Prostate gland (tissue), 2 donors: ENCODE results near the gene SPON1. TPM values are rescaled to one million over a fixed set of nuclear protein-coding genes. Genes with fewer than 3 reads are reported as not detected.
"Not testable (repeated sequence)": the region's sequence is repeated elsewhere in the genome, so short reads cannot be mapped to it uniquely, and the experiment has no call there.

Source experiments
- DNase-seq: peaks from one replicate; pipeline ENCODE4 v3.0.0-alpha.2; 2019; ENCODE audit warnings: low spot score
- H3K27ac ChIP-seq, 2 donors: fragments of 200-600 bp; sonication (generic); 2 replicates each; pipeline ENCODE4 v1.5.1; 2017 to 2019
- H3K27me3 ChIP-seq: fragments of 200-600 bp; sonication (generic); replicated peaks from 2 replicates; pipeline ENCODE4 v1.5.1; 2019; ENCODE audit not compliant: insufficient read depth
- H3K36me3 ChIP-seq, 2 donors: fragments of 200-600 bp; sonication (generic); 1 replicate in 1 of 2; 2 replicates in 1 of 2; pipeline versions ENCODE4 v1.5.1 to v1.8.1; 2017 to 2019
- H3K4me1 ChIP-seq: fragments of 200-600 bp; sonication (generic); replicated peaks from 2 replicates; pipeline ENCODE4 v1.5.1; 2019
- H3K4me3 ChIP-seq, 2 donors: fragments of 200-600 bp; sonication (generic); 2 replicates each; pipeline ENCODE4 v1.5.1; 2017 to 2019
- H3K9me3 ChIP-seq: fragments of 200-600 bp; sonication (generic); 2 replicates; pipeline ENCODE4 v1.5.1; 2017
- POLR2A ChIP-seq: fragments of 450-650 bp; IDR thresholded peaks from one replicate; pipeline ENCODE4 v1.6.1; 2016; ENCODE audit warnings: antibody characterized with exemption, mild to moderate bottlenecking
- POLR2AphosphoS5 ChIP-seq: sonication (generic); formaldehyde crosslinking; IDR thresholded peaks from one replicate; pipeline ENCODE4 v1.6.1; 2017; ENCODE audit warnings: antibody characterized with exemption
- WGBS: methylation state at CpG from one replicate; pipeline ENCODE4 v1.1.5; 2018; 5-methylcytosine and 5-hydroxymethylcytosine counted together
- intact Hi-C: fragments of 100-400 bp; cut with DNase I; formaldehyde crosslinking; loops from one replicate; pipeline ENCODE4 v1.14.2; 2022
- total RNA-seq, 2 donors: library from RNA; depleted of rRNA; stranded (reverse); fragments of >200 nt; gene quantifications; one replicate each; pipeline ENCODE4 v1.1.0, GENCODE V29; 2016
- TF ChIP-seq, protein P1 (sequence below), 4 experiments: fragments of 200-600 bp in 2 of 4; fragments of 450-650 bp in 2 of 4; sonication (generic) in 2 of 4; IDR thresholded peaks; 1 replicate in 3 of 4; 2 replicates in 1 of 4; pipeline ENCODE4 v1.5.1; 2016 to 2019; ENCODE audit warnings: antibody characterized with exemption in 4 of 4, mild to moderate bottlenecking in 2 of 4, moderate library complexity in 2 of 4

SPON1 gene
- total RNA-seq, 2 donors from 2014 or later: 13.7 to 28.2 TPM

GRCh38 chr11:13972944-13973343 is 10.4 kb downstream of the SPON1 start:
- WGBS: 90% methylated on average over 3 of the region's 3 CpGs
- Histone ChIP-seq H3K4me1 (no peaks in the 10 kb centered on the region), H3K36me3 (no peaks in the 10 kb centered on the region), H3K27ac (no peak overlapping the region), H3K9me3 (no peaks in the 10 kb centered on the region), H3K4me3 (no peak overlapping the region), H3K27me3 (no peaks in the 10 kb centered on the region)
- TF ChIP-seq POLR2AphosphoS5 (no peak), POLR2A (no peak)
- TF ChIP-seq, protein P1, sequence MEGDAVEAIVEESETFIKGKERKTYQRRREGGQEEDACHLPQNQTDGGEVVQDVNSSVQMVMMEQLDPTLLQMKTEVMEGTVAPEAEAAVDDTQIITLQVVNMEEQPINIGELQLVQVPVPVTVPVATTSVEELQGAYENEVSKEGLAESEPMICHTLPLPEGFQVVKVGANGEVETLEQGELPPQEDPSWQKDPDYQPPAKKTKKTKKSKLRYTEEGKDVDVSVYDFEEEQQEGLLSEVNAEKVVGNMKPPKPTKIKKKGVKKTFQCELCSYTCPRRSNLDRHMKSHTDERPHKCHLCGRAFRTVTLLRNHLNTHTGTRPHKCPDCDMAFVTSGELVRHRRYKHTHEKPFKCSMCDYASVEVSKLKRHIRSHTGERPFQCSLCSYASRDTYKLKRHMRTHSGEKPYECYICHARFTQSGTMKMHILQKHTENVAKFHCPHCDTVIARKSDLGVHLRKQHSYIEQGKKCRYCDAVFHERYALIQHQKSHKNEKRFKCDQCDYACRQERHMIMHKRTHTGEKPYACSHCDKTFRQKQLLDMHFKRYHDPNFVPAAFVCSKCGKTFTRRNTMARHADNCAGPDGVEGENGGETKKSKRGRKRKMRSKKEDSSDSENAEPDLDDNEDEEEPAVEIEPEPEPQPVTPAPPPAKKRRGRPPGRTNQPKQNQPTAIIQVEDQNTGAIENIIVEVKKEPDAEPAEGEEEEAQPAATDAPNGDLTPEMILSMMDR (IDR thresholded peaks at IDR 0.05): no peak
- no peak for DNase-seq
- intact Hi-C loops: loop anchor here (5.0 to 10.0 kb wide), 2 partner anchors 59 to 482 kb away; no protein-coding TSS in a partner anchor

DNA sequence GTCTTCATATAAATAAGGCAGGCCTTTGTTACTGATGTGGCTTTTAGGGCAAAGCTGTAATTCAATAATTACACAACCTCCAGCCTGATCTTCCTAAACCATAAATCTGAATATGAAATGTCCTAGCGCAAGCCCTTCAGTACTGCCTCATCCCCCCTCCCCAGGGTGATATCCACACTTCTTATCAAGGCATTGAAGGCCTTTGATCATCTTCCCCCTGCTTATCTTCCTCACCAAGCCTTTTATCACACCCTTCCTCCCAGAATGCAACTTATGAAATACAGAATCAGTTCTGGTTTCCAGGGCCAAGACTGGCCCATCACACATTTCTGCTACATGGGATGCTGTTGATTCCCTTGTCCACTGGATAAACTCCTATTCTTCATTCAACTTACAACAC is 12.1 kb downstream of the SPON1 start:
- 95% methylated on average over 1 of the region's 1 CpG for WGBS
- intact Hi-C loops: loop anchor here (5.0 to 10.0 kb wide), 2 partner anchors 58 to 480 kb away; no protein-coding TSS in a partner anchor

DNA sequence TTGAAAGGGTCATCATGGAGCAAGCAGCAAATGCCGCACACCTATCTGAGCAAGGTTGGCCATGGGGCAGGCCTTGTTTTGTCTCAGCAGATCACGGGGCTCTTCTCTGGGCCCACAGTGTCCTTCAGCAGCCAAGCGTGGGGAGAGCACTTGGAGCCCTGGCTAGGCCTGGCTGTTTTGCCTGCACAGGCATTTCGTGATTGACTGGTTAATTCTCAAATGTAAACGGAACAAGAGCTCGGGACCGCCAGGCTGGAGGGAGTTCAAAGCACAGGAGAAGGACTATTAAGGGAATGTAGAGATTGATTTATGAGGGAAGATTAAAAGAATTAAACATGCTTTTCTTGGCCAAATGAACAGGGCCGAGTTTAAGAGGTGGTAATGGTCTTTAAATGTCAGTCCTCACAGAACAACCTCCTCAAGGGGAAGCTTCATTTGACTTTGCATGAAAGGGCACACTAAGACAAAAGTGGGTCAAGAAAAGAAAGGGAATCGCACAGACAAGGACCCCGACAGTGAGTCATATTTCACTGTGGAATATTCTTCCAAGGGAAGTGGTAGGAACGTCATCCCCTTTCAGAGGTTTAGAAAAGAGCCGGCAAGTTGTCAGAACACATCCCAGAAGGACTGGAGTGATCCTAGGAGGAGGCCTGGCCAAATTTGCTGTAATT is 20.7 kb downstream of the SPON1 start:
- H3K27me3 ChIP-seq: peaks cover 2% of the 10 kb centered on the region
- peak overlapping the region; percentile 31 to 51 for H3K27ac ChIP-seq
- H3K4me3 ChIP-seq: no peak overlapping the region
- no peaks in the 10 kb centered on the region for H3K4me1 ChIP-seq
- TF ChIP-seq POLR2AphosphoS5 (peak; percentile 79), POLR2A (no peak)
- H3K36me3 ChIP-seq: no peaks in the 10 kb centered on the region
- intact Hi-C loops: no loop called here
- WGBS: 18% methylated on average over 12 of the region's 12 CpGs
- H3K9me3 ChIP-seq: no peaks in the 10 kb centered on the region
- peak; percentile 78 for DNase-seq

More for the DNA sequence above, 12.1 kb downstream of the SPON1 start:
- Histone ChIP-seq H3K27me3 (peaks cover 2% of the 10 kb centered on the region), H3K36me3 (no peaks in the 10 kb centered on the region), H3K27ac (no peak overlapping the region), H3K9me3 (no peaks in the 10 kb centered on the region), H3K4me3 (no peak overlapping the region), H3K4me1 (no peaks in the 10 kb centered on the region)
- no peak for DNase-seq
- no peak for TF ChIP-seq POLR2AphosphoS5
- no peak for TF ChIP-seq POLR2A
- TF ChIP-seq, protein P1 (IDR thresholded peaks at IDR 0.05): no peak

DNA sequence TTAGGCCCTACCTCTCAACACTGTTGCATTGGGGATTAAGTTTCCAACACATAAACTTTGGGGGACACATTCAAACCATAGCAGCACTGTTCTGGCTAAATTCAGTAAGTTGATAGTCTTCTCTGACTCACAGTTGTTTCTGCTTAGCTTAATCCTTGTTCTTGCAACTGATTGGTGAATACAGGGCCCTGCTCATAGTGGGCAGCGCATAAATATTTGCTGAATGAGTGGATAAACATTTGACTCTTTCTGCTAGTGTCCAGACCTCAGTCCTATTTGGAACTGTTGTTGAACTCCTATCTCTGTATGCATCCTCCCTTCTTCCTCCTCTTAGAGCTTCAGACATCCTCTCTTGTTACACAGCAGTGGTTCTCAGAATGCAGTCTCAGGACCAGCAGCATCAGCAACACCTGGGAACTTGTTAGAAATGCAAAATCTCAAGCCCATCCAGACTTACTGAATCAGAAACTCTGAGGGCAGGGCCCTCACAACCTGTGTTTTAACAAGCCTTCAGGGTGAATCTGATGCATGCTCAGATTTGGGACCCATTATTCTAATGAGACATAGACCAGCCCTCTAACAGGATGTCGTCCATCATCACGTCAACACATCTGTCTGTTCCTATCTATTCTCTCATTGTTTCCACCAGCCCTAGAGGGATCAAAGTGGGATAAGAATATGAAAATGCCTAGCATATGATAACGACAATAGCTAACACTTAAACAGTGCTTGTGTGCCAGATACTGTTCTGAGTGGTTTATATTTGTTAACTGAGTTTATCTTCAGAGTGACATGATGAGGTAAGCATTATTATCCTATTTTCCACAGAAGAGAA is 22.3 kb downstream of the SPON1 start:
- Histone ChIP-seq H3K27ac (peak overlapping the region; percentile 31 to 51), H3K4me1 (no peaks in the 10 kb centered on the region), H3K9me3 (no peaks in the 10 kb centered on the region), H3K27me3 (no peaks in the 10 kb centered on the region), H3K36me3 (no peaks in the 10 kb centered on the region), H3K4me3 (no peak overlapping the region)
- TF ChIP-seq, protein P1 (IDR thresholded peaks at IDR 0.05): no peak
- no peak for TF ChIP-seq POLR2AphosphoS5
- no peak for TF ChIP-seq POLR2A
- intact Hi-C loops: no loop called here
- 83% methylated on average over 4 of the region's 4 CpGs for WGBS
- DNase-seq: no peak

- H3K36me3 ChIP-seq, H3K9me3 ChIP-seq, H3K27me3 ChIP-seq, intact Hi-C loops, DNase-seq, H3K4me1 ChIP-seq, H3K4me3 ChIP-seq, H3K27ac ChIP-seq: not testable (repeated sequence)
- 88% methylated on average over 5 of the region's 5 CpGs for WGBS
Observed at GRCh38 chr11:13986695-13987094, 24.2 kb downstream of the SPON1 start.
